ENCODE measurements around the gene DIAPH3.

Gene DIAPH3

GRCh38 chr13:59715611-59716010, 448.1 kb downstream of the DIAPH3 start:
- no peak for DNase-seq (ENCODE audit: low spot score)

- DNase-seq (ENCODE audit: low spot score): no peak
These were observed 452.6 kb downstream of the DIAPH3 start for GRCh38 chr13:59710996-59711701.

GRCh38 chr13:59710416-59710815, 453.3 kb downstream of the DIAPH3 start:
- DNase-seq (ENCODE audit: low spot score): no peak

GRCh38 chr13:59706101-59706976, 457.4 kb downstream of the DIAPH3 start:
- no peak for DNase-seq (ENCODE audit: low spot score)

GRCh38 chr13:59702269-59702668, 461.5 kb downstream of the DIAPH3 start:
- DNase-seq (ENCODE audit: low spot score): no peak

GRCh38 chr13:59701261-59701660, 462.5 kb downstream of the DIAPH3 start:
- no peak for DNase-seq (ENCODE audit: low spot score)

GRCh38 chr13:59700281-59700680, 463.4 kb downstream of the DIAPH3 start:
- no peak for DNase-seq (ENCODE audit: low spot score)

GRCh38 chr13:59696271-59696670, 467.5 kb downstream of the DIAPH3 start:
- DNase-seq (ENCODE audit: low spot score): no peak

GRCh38 chr13:59691501-59692066, 472.1 kb downstream of the DIAPH3 start:
- DNase-seq (ENCODE audit: low spot score): no peak

GRCh38 chr13:59690857-59691500, 472.7 kb downstream of the DIAPH3 start:
- no peak for DNase-seq (ENCODE audit: low spot score)

- no peak for DNase-seq (ENCODE audit: low spot score)
These were observed 474.7 kb downstream of the DIAPH3 start for GRCh38 chr13:59689057-59689456.

GRCh38 chr13:59686798-59687394, 476.8 kb downstream of the DIAPH3 start:
- DNase-seq (ENCODE audit: low spot score): no peak

- DNase-seq (ENCODE audit: low spot score): no peak
These were observed 479.6 kb downstream of the DIAPH3 start for GRCh38 chr13:59684105-59684504.

- no peak for DNase-seq (ENCODE audit: low spot score)
These were observed 482.0 kb downstream of the DIAPH3 start for GRCh38 chr13:59681636-59682311.

GRCh38 chr13:59680429-59681024, 483.2 kb downstream of the DIAPH3 start:
- DNase-seq (ENCODE audit: low spot score): no peak

GRCh38 chr13:59679254-59679653, 484.5 kb downstream of the DIAPH3 start:
- DNase-seq (ENCODE audit: low spot score): no peak

- DNase-seq (ENCODE audit: low spot score): peak; percentile 28
These were observed 485.5 kb downstream of the DIAPH3 start for GRCh38 chr13:59677966-59678814.

- no peak for DNase-seq (ENCODE audit: low spot score)
These were observed 486.3 kb downstream of the DIAPH3 start for GRCh38 chr13:59677430-59677829.

- no peak for DNase-seq (ENCODE audit: low spot score)
These were observed 489.1 kb downstream of the DIAPH3 start for GRCh38 chr13:59674616-59675015.

GRCh38 chr13:59673286-59673685, 490.4 kb downstream of the DIAPH3 start:
- no peak for DNase-seq (ENCODE audit: low spot score)
